Testis (tissue), 2 donors: Measurements from ENCODE around the gene CATSPERE.

Experiments
- POLR2A ChIP-seq: fragments of 450-650 bp; IDR thresholded peaks from one replicate; pipeline ENCODE4 v1.6.1; 2017; ENCODE audit warnings: antibody characterized with exemption, mild to moderate bottlenecking, moderate library complexity
- TF ChIP-seq, protein P1 (sequence below), 3 experiments: fragments of 450-650 bp in 2 of 3; fragments of 200-600 bp in 1 of 3; sonication (generic) in 1 of 3; IDR thresholded peaks; one replicate each; pipeline ENCODE4 v1.5.1; 2016 to 2019; ENCODE audit warnings: antibody characterized with exemption in 3 of 3, mild to moderate bottlenecking in 2 of 3, moderate library complexity in 1 of 3

DNA sequence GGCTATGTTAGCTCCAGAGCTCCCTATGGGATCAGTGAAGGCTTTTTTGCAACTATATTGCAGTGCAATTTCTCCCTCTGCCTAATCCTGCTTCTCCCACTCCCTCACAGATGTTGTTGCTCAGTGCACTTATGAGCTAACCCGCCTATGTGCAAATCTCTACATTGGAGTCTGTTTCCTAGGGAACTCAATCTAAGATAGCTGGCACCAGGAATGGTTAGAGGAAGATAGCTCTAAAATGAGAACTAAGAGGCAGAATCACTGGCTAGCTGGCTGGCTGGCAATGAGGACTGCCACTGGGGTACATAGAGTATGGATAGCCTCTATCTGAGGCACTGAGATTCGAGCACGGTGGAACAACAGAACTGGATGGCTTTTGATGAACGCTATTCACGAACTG lies 48.9 kb upstream of the CATSPERE start:
- no peak for TF ChIP-seq POLR2A
- TF ChIP-seq, protein P1, sequence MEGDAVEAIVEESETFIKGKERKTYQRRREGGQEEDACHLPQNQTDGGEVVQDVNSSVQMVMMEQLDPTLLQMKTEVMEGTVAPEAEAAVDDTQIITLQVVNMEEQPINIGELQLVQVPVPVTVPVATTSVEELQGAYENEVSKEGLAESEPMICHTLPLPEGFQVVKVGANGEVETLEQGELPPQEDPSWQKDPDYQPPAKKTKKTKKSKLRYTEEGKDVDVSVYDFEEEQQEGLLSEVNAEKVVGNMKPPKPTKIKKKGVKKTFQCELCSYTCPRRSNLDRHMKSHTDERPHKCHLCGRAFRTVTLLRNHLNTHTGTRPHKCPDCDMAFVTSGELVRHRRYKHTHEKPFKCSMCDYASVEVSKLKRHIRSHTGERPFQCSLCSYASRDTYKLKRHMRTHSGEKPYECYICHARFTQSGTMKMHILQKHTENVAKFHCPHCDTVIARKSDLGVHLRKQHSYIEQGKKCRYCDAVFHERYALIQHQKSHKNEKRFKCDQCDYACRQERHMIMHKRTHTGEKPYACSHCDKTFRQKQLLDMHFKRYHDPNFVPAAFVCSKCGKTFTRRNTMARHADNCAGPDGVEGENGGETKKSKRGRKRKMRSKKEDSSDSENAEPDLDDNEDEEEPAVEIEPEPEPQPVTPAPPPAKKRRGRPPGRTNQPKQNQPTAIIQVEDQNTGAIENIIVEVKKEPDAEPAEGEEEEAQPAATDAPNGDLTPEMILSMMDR (IDR thresholded peaks at IDR 0.05) = no peak
